Measurements from ENCODE around the gene BIN2. TPM values are rescaled to one million over a fixed set of nuclear protein-coding genes. Genes with fewer than 3 reads are reported as not detected.

The BIN2 gene
- total and polyA plus RNA-seq, 9 of the 15 experiments (the other 6 are each of a cell fraction or from before 2014, with no cell fraction given): 0.04 to 0.39 (median 0.25) TPM; not detected in 1

- TF ChIP-seq ZBTB11 (CRISPR knock-in tag; IDR thresholded peaks at IDR 0.05): peak in 1 of 3 experiments; percentile 62; a peak in 2 of 6 replicates
- no peak for TF ChIP-seq SMARCB1 (IDR thresholded peaks at IDR 0.05; ENCODE audit: insufficient read length, low read depth)
- no peak for TF ChIP-seq ZBTB49 (CRISPR knock-in tag; IDR thresholded peaks at IDR 0.05; ENCODE audit: borderline replicate concordance)
- peak; percentile 68; the same call in 1 of the 2 replicates for TF ChIP-seq EP300 (IDR thresholded peaks at IDR 0.05; ENCODE audit: low read length)
- TF ChIP-seq MCM7 (IDR thresholded peaks at IDR 0.05): 0 out of 4 replicates have a peak, but pooled peaks of 1 of the 2 experiments have one; percentile 80
- TF ChIP-seq ZNF76 (CRISPR knock-in tag; IDR thresholded peaks at IDR 0.05; ENCODE audit: borderline replicate concordance): no peak
- no peak for TF ChIP-seq ZNF830 (CRISPR knock-in tag; IDR thresholded peaks at IDR 0.05)
- peak in 1 of 2 experiments; percentile 59; a peak in 2 of 4 replicates for TF ChIP-seq HDAC1 (IDR thresholded peaks at IDR 0.05)
- TF ChIP-seq TEAD2 (tag; IDR thresholded peaks at IDR 0.05): peak; percentile 53
- TF ChIP-seq TEAD4 (IDR thresholded peaks at IDR 0.05; ENCODE audit: low read length): no peak; the same call in 1 of the 2 replicates
- TF ChIP-seq TEAD4 (CRISPR knock-in tag; IDR thresholded peaks at IDR 0.05; ENCODE audit: borderline replicate concordance): no peak
- no peak for TF ChIP-seq JUNB (CRISPR knock-in tag; conservative IDR thresholded peaks at IDR 0.05)
- TF ChIP-seq ZBTB9 (CRISPR knock-in tag; IDR thresholded peaks at IDR 0.05): no peak
- TF ChIP-seq ZBTB2 (IDR thresholded peaks at IDR 0.05): peak; percentile 87
- TF ChIP-seq HMG20B (CRISPR knock-in tag; IDR thresholded peaks at IDR 0.05): no peak
- no peak for TF ChIP-seq BMI1 (IDR thresholded peaks at IDR 0.05; ENCODE audit: low read length)
- no peak for TF ChIP-seq TGIF2 (CRISPR knock-in tag; IDR thresholded peaks at IDR 0.05)
Observed at GRCh38 chr12:51326698-51327439, 2.9 kb upstream of the BIN2 start (continued).

All from K562 (cell line).